Sigmoid colon (tissue), 7 donors: ENCODE measurements around the gene CNTFR. TPM values are rescaled to one million over a fixed set of nuclear protein-coding genes. Genes with fewer than 3 reads are reported as not detected.
A peak's percentile ranks its signal among the peaks of the same experiment; 100 is the strongest.

Experiments
- DNase-seq: peaks from one replicate; pipeline ENCODE4 v3.0.0-alpha.2; 2019
- H3K27ac ChIP-seq, 4 donors: fragments of 200-600 bp; sonication (generic); one replicate each; pipeline ENCODE4 v1.5.1; 2016 to 2019; ENCODE audit warnings: mild to moderate bottlenecking in 1 of 4
- H3K27me3 ChIP-seq, 3 donors: fragments of 200-600 bp; sonication (generic); one replicate each; pipeline ENCODE4 v1.5.1; 2019; ENCODE audit warnings: mild to moderate bottlenecking in 1 of 3
- H3K36me3 ChIP-seq, 4 donors: fragments of 200-600 bp; sonication (generic); one replicate each; pipeline ENCODE4 v1.5.1; 2016 to 2019
- H3K4me1 ChIP-seq, 4 donors: fragments of 200-600 bp; sonication (generic); one replicate each; pipeline ENCODE4 v1.5.1; 2017 to 2019
- H3K4me3 ChIP-seq, 4 donors: fragments of 200-600 bp; sonication (generic); one replicate each; pipeline ENCODE4 v1.5.1; 2017 to 2019; ENCODE audit warnings: mild to moderate bottlenecking in 2 of 4, moderate library complexity in 1 of 4
- H3K9me3 ChIP-seq, 4 donors: fragments of 200-600 bp in 3 of 4; sonication (generic) in 3 of 4; one replicate each; pipeline versions ENCODE4 v1.5.1 to v1.6.1; 2013 to 2019
- EP300 ChIP-seq, 4 donors: sonication (generic); formaldehyde crosslinking; IDR thresholded peaks; one replicate each; pipeline ENCODE4 v1.6.1; 2017; ENCODE audit warnings: antibody characterized with exemption in 4 of 4
- POLR2A ChIP-seq, 2 donors: fragments of 450-650 bp; IDR thresholded peaks; one replicate each; pipeline ENCODE4 v1.6.1; 2016; ENCODE audit warnings: antibody characterized with exemption in 2 of 2, mild to moderate bottlenecking in 2 of 2, moderate library complexity in 2 of 2
- POLR2AphosphoS5 ChIP-seq, 4 donors: sonication (generic); formaldehyde crosslinking; IDR thresholded peaks; one replicate each; pipeline ENCODE4 v1.6.1; 2017; ENCODE audit warnings: antibody characterized with exemption in 4 of 4
- WGBS, 2 donors: extraction: QIAGEN DNeasy Blood & Tissue Kit; methylation state at CpG; one replicate each; pipeline ENCODE4 v1.1.7; 2013; 5-methylcytosine and 5-hydroxymethylcytosine counted together
- intact Hi-C: fragments of 100-400 bp; cut with DNase I; formaldehyde crosslinking; loops from one replicate; pipeline ENCODE4 v1.15.1; 2023
- polyA plus RNA-seq, 3 donors: library from polyadenylated mRNA; stranded (reverse); fragments of 200-250 nt; gene quantifications; one replicate each; pipeline ENCODE4 v1.2.3, GENCODE V29; 2013
- total RNA-seq, 4 donors: library from RNA; depleted of rRNA; stranded (reverse); fragments of >200 nt; gene quantifications; one replicate each; pipeline ENCODE4 v1.1.0, GENCODE V29; 2016
- TF ChIP-seq, protein P1 (sequence below), 4 experiments: fragments of 450-650 bp in 3 of 4; fragments of 200-600 bp in 1 of 4; IDR thresholded peaks; one replicate each; pipeline ENCODE4 v1.5.1; 2016 to 2019; ENCODE audit warnings: antibody characterized with exemption in 4 of 4, mild to moderate bottlenecking in 3 of 4, moderate library complexity in 2 of 4
- donor health status: healthy with polysubstance abuse.
- donor health status: Bipolar disorder and iron deficiency.
- donor health status: healthy.

CNTFR gene
- total and polyA plus RNA-seq, 7 donors = 1.6 to 12.9 (median 4.6) TPM

DNA sequence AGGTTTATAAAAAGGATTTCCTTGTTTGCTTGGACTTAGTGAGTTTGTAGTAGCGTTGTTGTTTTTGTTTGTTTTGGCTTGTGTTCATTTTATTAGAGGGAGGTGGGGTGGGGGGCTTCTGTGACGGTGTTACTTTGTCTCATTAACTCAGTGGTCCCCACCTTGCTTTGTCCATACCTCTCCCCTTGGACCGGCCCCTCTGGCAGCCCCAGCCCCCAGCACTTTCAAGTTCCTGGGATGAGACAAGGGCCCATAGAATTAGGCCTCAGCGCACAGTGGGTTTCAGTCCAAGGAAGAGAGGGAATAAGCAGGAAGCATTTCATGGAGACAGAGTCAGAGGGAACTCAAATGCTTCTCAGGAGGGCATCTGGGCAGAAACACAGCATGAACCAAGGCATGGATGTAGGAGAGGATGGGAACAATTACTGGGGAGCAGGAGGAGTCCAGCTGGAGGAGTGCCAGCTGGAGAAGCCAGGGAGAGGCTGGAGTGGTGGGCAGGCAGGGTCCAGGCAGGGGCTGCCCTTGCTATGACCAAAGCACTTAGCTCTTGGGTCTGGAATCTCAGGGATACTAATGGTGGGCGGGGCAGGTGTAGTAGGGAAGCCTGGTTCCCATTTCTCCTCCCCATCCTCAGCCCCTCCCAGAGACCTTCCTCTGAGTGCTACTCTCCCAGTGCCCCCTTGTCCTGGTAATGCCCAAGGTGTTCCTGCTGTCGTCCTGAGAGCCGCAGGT, 43.3 kb downstream of the CNTFR start:
- Histone ChIP-seq H3K27me3 (no peaks in the 10 kb centered on the region), H3K36me3 (no peaks in the 10 kb centered on the region), H3K9me3 (no peaks in the 10 kb centered on the region), H3K4me1 (peaks cover 0 to 14% (median 6%) of the 10 kb centered on the region in 4 donors), H3K27ac (no peak overlapping the region), H3K4me3 (no peak overlapping the region)
- peak; percentile 40 for DNase-seq
- no peak for TF ChIP-seq POLR2AphosphoS5 (IDR thresholded peaks at IDR 0.05)
- TF ChIP-seq, protein P1, sequence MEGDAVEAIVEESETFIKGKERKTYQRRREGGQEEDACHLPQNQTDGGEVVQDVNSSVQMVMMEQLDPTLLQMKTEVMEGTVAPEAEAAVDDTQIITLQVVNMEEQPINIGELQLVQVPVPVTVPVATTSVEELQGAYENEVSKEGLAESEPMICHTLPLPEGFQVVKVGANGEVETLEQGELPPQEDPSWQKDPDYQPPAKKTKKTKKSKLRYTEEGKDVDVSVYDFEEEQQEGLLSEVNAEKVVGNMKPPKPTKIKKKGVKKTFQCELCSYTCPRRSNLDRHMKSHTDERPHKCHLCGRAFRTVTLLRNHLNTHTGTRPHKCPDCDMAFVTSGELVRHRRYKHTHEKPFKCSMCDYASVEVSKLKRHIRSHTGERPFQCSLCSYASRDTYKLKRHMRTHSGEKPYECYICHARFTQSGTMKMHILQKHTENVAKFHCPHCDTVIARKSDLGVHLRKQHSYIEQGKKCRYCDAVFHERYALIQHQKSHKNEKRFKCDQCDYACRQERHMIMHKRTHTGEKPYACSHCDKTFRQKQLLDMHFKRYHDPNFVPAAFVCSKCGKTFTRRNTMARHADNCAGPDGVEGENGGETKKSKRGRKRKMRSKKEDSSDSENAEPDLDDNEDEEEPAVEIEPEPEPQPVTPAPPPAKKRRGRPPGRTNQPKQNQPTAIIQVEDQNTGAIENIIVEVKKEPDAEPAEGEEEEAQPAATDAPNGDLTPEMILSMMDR (IDR thresholded peaks at IDR 0.05) = no peak
- no peak for TF ChIP-seq POLR2A (IDR thresholded peaks at IDR 0.05)
- no peak for TF ChIP-seq EP300 (IDR thresholded peaks at IDR 0.05)
- WGBS, 2 donors = 67 to 80% methylated on average over 7 of the region's 7 CpGs
- intact Hi-C loops = loop anchor here (2.0 kb wide), 2 partner anchors 45 to 57 kb away; no protein-coding TSS in a partner anchor

DNA sequence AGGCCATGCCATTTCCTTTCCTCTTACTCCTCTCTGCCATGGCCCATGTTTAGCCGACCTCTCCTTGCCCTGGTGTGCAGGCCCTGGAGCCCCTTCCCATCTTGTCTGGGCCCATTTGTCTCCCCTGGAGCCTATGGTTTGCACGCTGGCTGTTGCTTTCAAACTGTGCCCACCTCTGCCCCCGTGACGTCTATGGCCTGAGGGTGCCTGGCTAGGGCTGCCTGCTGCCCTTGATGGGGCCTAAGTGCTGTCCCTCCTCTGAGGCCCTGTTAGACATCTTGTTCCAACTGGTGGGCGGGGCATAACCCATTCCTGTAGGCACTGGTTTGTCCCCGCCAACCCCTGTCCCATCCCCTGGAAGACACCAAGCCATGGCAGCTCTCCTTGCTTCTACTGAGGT, 44.0 kb downstream of the CNTFR start:
- TF ChIP-seq EP300 (IDR thresholded peaks at IDR 0.05) = no peak
- no peak for TF ChIP-seq POLR2AphosphoS5 (IDR thresholded peaks at IDR 0.05)
- TF ChIP-seq, protein P1 (IDR thresholded peaks at IDR 0.05) = no peak
- no peak for TF ChIP-seq POLR2A (IDR thresholded peaks at IDR 0.05)
- peaks cover 0 to 14% (median 6%) of the 10 kb centered on the region in 4 donors for H3K4me1 ChIP-seq
- H3K4me3 ChIP-seq = no peak overlapping the region
- no peaks in the 10 kb centered on the region for H3K9me3 ChIP-seq
- 87 to 91% methylated on average over 6 of the region's 6 CpGs for WGBS, 2 donors
- H3K27me3 ChIP-seq = no peaks in the 10 kb centered on the region
- H3K36me3 ChIP-seq = no peaks in the 10 kb centered on the region
- peak; percentile 35 for DNase-seq
- intact Hi-C loops = no loop called here
- H3K27ac ChIP-seq = no peak overlapping the region

DNA sequence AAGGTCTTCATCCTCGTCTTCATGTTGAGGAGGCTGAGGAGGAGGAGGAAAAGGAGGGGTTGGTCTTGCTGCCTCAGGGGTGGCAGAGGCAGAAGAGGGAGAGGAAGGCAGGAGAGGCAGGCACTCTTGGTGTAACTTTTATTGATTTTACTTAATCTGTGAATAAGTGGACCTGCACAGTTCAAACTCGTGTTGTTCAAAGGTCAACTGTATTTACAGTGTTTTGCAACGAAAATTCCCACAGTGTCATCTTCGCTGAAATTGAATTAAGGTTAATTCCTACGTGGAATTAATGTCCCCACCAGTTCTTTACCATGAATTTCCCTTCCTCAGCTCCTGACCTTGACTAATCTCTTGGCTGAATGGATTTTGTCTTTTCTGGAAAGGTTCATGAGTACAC, 45.5 kb downstream of the CNTFR start:
- Histone ChIP-seq H3K4me3 (no peak overlapping the region), H3K9me3 (no peaks in the 10 kb centered on the region), H3K36me3 (no peaks in the 10 kb centered on the region), H3K4me1 (peaks cover 0 to 14% (median 6%) of the 10 kb centered on the region in 4 donors), H3K27ac (no peak overlapping the region), H3K27me3 (no peaks in the 10 kb centered on the region)
- intact Hi-C loops = no loop called here
- DNase-seq = peak; percentile 2
- WGBS, 2 donors = 20 to 62% methylated on average over 5 of the region's 5 CpGs
- no peak for TF ChIP-seq POLR2A (IDR thresholded peaks at IDR 0.05)
- TF ChIP-seq, protein P1 (IDR thresholded peaks at IDR 0.05) = no peak
- TF ChIP-seq EP300 (IDR thresholded peaks at IDR 0.05) = no peak
- TF ChIP-seq POLR2AphosphoS5 (IDR thresholded peaks at IDR 0.05) = no peak

GRCh38 chr9:34541540-34541939, 48.0 kb downstream of the CNTFR start:
- TF ChIP-seq EP300 (IDR thresholded peaks at IDR 0.05) (no peak), POLR2AphosphoS5 (IDR thresholded peaks at IDR 0.05) (no peak), POLR2A (IDR thresholded peaks at IDR 0.05) (no peak)
- TF ChIP-seq, protein P1 (IDR thresholded peaks at IDR 0.05) = no peak
- Histone ChIP-seq H3K4me1 (peaks cover 0 to under 1% (median 0%) of the 10 kb centered on the region in 4 donors), H3K27ac (no peak overlapping the region), H3K36me3 (no peaks in the 10 kb centered on the region), H3K27me3 (peaks cover 0 to 7% (median 0%) of the 10 kb centered on the region in 3 donors), H3K9me3 (no peaks in the 10 kb centered on the region), H3K4me3 (no peak overlapping the region)
- 78 to 79% methylated on average over 7 of the region's 7 CpGs for WGBS, 2 donors
- intact Hi-C loops = no loop called here
- peak; percentile 21 for DNase-seq
